BJ (cell line): ENCODE results near the gene ZMYND11. TPM values are rescaled to one million over a fixed set of nuclear protein-coding genes. Genes with fewer than 3 reads are reported as not detected.

Experiments
- CTCF ChIA-PET: fragments of 350-600 bp; formaldehyde crosslinking; extraction: SDS; loops from one replicate; lab custom pipeline; 2021; ENCODE audit warnings: antibody characterized with exemption, inconsistent platforms; lab: Yijun Ruan, JAX
- POLR2A ChIA-PET: fragments of 300-600 bp; sonication (Branson Sonifier 250); formaldehyde crosslinking; extraction: SDS; loops from one replicate; lab custom pipeline; 2021; ENCODE audit warnings: antibody characterized with exemption; lab: Charles Lee
- DNase-seq: peaks from one replicate; pipeline ENCODE4 v3.0.0-alpha.2; 2011; ENCODE audit warnings: low read depth
- H3K27me3 ChIP-seq: 2 replicates; pipeline ENCODE4 v1.6.0; 2011; ENCODE audit warnings: low read length; ENCODE audit not compliant: control insufficient read depth, insufficient read depth
- H3K36me3 ChIP-seq: 2 replicates; pipeline ENCODE4 v1.5.1; 2011; ENCODE audit warnings: low read length; ENCODE audit not compliant: control insufficient read depth, insufficient read depth
- H3K4me3 ChIP-seq: 2 replicates; pipeline ENCODE4 v1.5.1; 2011; ENCODE audit warnings: low read depth, mild to moderate bottlenecking, control low read depth, low read length
- polyA plus RNA-seq: library from polyadenylated mRNA; depleted of rRNA; stranded (reverse); fragments of >200 nt; gene quantifications from 2 replicates; pipeline ENCODE4 v1.2.3, GENCODE V29; 2011
- TF ChIP-seq, protein P1 (sequence below): IDR thresholded peaks from 2 replicates; pipeline ENCODE4 v1.5.1; 2011; ENCODE audit warnings: low read depth, mild to moderate bottlenecking, control low read depth, inconsistent platforms, low read length, moderate library complexity; ENCODE audit not compliant: insufficient read depth

Gene ZMYND11
- polyA plus RNA-seq, 1 experiment, result 37.6 TPM

- Histone ChIP-seq H3K36me3 (no peaks in the 10 kb centered on the region), H3K4me3 (no peak overlapping the region), H3K27me3 (peaks cover 10% of the 10 kb centered on the region)
- CTCF ChIA-PET, result no interaction called here
- TF ChIP-seq, protein P1, sequence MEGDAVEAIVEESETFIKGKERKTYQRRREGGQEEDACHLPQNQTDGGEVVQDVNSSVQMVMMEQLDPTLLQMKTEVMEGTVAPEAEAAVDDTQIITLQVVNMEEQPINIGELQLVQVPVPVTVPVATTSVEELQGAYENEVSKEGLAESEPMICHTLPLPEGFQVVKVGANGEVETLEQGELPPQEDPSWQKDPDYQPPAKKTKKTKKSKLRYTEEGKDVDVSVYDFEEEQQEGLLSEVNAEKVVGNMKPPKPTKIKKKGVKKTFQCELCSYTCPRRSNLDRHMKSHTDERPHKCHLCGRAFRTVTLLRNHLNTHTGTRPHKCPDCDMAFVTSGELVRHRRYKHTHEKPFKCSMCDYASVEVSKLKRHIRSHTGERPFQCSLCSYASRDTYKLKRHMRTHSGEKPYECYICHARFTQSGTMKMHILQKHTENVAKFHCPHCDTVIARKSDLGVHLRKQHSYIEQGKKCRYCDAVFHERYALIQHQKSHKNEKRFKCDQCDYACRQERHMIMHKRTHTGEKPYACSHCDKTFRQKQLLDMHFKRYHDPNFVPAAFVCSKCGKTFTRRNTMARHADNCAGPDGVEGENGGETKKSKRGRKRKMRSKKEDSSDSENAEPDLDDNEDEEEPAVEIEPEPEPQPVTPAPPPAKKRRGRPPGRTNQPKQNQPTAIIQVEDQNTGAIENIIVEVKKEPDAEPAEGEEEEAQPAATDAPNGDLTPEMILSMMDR, result no peak
- no peak for DNase-seq
- POLR2A ChIA-PET, result no interaction called here
Observed at GRCh38 chr10:90161-90560, 45.1 kb upstream of the ZMYND11 start.

- no peaks in the 10 kb centered on the region for H3K36me3 ChIP-seq
- POLR2A ChIA-PET, result no interaction called here
- TF ChIP-seq, protein P1, result no peak
- CTCF ChIA-PET, result interaction anchor here (0.8 to 0.9 kb wide), 2 partner anchors 15 to 17 kb away, joined by 3 to 4 read pairs; no protein-coding TSS in a partner anchor
- H3K27me3 ChIP-seq, result peaks cover 10% of the 10 kb centered on the region
- no peak for DNase-seq
- no peak overlapping the region for H3K4me3 ChIP-seq
Observed at GRCh38 chr10:91313-91712, 43.9 kb upstream of the ZMYND11 start.

DNA sequence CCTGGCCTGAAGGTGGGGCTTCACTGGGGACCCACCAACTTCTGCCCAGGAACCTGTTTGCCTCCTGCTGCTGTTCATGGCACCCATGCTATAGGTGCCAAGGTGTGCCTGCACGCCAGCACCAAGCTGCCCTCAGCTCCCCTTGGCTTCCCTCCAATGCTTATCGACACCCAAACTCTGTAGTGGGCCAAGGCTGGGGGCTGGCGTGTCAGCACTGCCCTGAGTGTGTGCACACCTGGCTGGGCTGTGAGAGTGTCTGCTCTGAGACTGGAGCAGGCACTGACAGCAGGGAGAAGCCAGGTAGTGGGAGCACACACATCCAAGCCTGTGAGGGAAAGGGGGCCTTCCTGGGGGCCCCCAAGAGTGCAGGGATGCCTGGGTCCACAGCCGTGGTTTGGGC, 43.1 kb upstream of the ZMYND11 start:
- CTCF ChIA-PET, result interaction anchor here (0.5 to 0.9 kb wide), 3 partner anchors 16 to 46 kb away, joined by 3 to 4 read pairs (median 3); no protein-coding TSS in a partner anchor
- H3K27me3 ChIP-seq, result peaks cover 10% of the 10 kb centered on the region
- DNase-seq, result no peak
- TF ChIP-seq, protein P1, result no peak
- no peak overlapping the region for H3K4me3 ChIP-seq
- no peaks in the 10 kb centered on the region for H3K36me3 ChIP-seq
- POLR2A ChIA-PET, result no interaction called here

DNA sequence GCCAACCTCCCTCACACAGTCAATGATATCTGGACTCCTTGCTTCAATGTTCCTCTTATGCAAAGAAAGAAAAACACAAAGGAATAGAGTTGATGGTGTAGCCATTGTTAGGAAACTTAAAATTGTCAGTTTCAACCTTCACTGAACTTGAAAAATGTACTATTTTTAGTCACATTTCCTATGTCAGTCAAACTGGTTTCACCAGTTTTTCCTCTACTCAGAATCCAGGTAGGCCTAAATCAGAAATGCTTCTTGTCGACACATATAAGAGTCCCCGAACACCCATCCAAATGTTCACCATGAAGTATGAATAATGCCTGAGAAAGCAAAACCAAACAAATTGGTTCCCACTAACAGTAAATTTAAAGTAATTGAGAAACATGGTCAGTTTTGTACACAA, 42.4 kb upstream of the ZMYND11 start:
- Histone ChIP-seq H3K27me3 (peaks cover 10% of the 10 kb centered on the region), H3K4me3 (no peak overlapping the region), H3K36me3 (no peaks in the 10 kb centered on the region)
- CTCF ChIA-PET, result no interaction called here
- POLR2A ChIA-PET, result no interaction called here
- no peak for DNase-seq
- TF ChIP-seq, protein P1, result no peak

DNA sequence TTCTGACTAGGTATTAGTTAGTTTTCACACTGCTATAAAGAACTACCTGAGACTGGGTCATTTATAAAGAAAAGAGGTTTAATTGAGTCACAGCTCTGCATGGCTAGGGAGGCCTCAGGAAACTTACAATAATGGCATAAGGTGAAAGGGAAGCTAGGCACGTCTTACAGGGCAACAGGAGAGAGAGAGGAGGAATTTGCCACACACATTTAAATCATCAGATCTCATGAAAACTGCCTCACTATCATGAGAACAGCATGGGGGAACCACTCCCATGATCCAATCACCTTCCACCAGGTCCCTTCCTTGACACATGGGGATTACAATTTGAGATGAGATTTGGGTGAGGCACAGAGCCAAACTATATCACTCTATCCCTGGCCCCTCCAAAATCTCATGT, 40.6 kb upstream of the ZMYND11 start:
- no peaks in the 10 kb centered on the region for H3K36me3 ChIP-seq
- ChIA-PET CTCF (interaction anchor here (1.2 kb wide), 1 partner anchor 21 kb away, joined by 3 read pairs; no protein-coding TSS in a partner anchor), POLR2A (no interaction called here)

More for the DNA sequence above, 40.6 kb upstream of the ZMYND11 start:
- TF ChIP-seq, protein P1, result no peak
- peaks cover 4% of the 10 kb centered on the region; the same call in 1 of the 2 replicates for H3K27me3 ChIP-seq
- DNase-seq, result no peak
- H3K4me3 ChIP-seq, result no peak overlapping the region
